K562 (cell line): ENCODE results near the gene RGS7BP.

Experiments
- BRCA1 ChIP-seq, 2 experiments: fragments of 450-650 bp in 1 of 2; sonication (generic) in 1 of 2; formaldehyde crosslinking in 1 of 2; IDR thresholded peaks; 2 replicates each; pipeline versions ENCODE4 v1.5.0 to v1.6.1; 2017 to 2020; ENCODE audit warnings: mild to moderate bottlenecking in 1 of 2, missing genetic modification reagents in 1 of 2
- CHD2 ChIP-seq: IDR thresholded peaks from 2 replicates; pipeline ENCODE4 v1.6.1; 2011; ENCODE audit warnings: low read depth, low read length
- CTBP1 ChIP-seq: fragments of 450-650 bp; IDR thresholded peaks from 2 replicates; pipeline ENCODE4 v1.6.1; 2016; ENCODE audit warnings: borderline replicate concordance
- CTCF ChIP-seq, 3 experiments: IDR thresholded peaks in 2 of 3; conservative IDR thresholded peaks in 1 of 3; 2 replicates each; pipeline ENCODE4 v1.5.1; 2011 to 2012; ENCODE audit warnings: low read length in 3 of 3, mild to moderate bottlenecking in 3 of 3, control low read depth in 2 of 3, improper control_type of control experiment in 1 of 3, inconsistent platforms in 1 of 3, low read depth in 1 of 3, mixed read lengths in 1 of 3, moderate library complexity in 1 of 3; ENCODE audit not compliant: insufficient read depth in 2 of 3
- EHMT2 ChIP-seq: fragments of 450-650 bp; IDR thresholded peaks from 2 replicates; pipeline ENCODE4 v1.6.1; 2018; ENCODE audit warnings: antibody characterized with exemption
- EP400 ChIP-seq: fragments of 450-650 bp; IDR thresholded peaks from 2 replicates; pipeline ENCODE4 v1.6.1; 2017; ENCODE audit warnings: antibody characterized with exemption, mild to moderate bottlenecking, moderate library complexity
- EZH2 ChIP-seq: IDR thresholded peaks from 2 replicates; pipeline ENCODE4 v1.6.1; 2012; ENCODE audit warnings: low read depth, mild to moderate bottlenecking, inconsistent platforms, low read length, borderline replicate concordance
- FOXA1 ChIP-seq: fragments of 450-650 bp; IDR thresholded peaks from 2 replicates; pipeline ENCODE4 v1.6.1; 2016; ENCODE audit warnings: mild to moderate bottlenecking, borderline replicate concordance
- HDAC6 ChIP-seq: IDR thresholded peaks from 2 replicates; pipeline ENCODE4 v1.6.1; 2012; ENCODE audit warnings: low read depth, mild to moderate bottlenecking, control low read depth, inconsistent platforms, low read length, moderate library complexity
- MAFK ChIP-seq: IDR thresholded peaks from 2 replicates; pipeline ENCODE4 v1.6.1; 2011; ENCODE audit warnings: low read length, improper control_type of control experiment
- ZNF23 ChIP-seq: fragments of 250-450 bp; sonication (Bioruptor Pico); IDR thresholded peaks from 2 replicates; pipeline ENCODE4 v1.4.0; 2020; ENCODE audit warnings: mild to moderate bottlenecking
- ZNF280B ChIP-seq: fragments of 250-450 bp; sonication (Bioruptor Pico); IDR thresholded peaks from 2 replicates; pipeline ENCODE4 v1.5.1; 2021; ENCODE audit warnings: mild to moderate bottlenecking
- TF ChIP-seq, protein P1 (sequence below), 3 experiments: fragments of 200-800 bp in 1 of 3; sonication (Bioruptor generic) in 1 of 3; sonication (generic) in 1 of 3; formaldehyde crosslinking in 1 of 3; IDR thresholded peaks; 2 replicates each; pipeline versions ENCODE4 v1.6.1 to v1.8.0; 2016 to 2022; ENCODE audit warnings: mild to moderate bottlenecking in 2 of 3, missing compliant biosample characterization in 2 of 3, missing genetic modification characterization in 2 of 3, missing genetic modification reagents in 1 of 3
- TF ChIP-seq, protein P2 (sequence below): fragments of 450-650 bp; conservative IDR thresholded peaks from 2 replicates; pipeline ENCODE4 v1.6.1; 2016; ENCODE audit warnings: missing genetic modification characterization, low read depth, mild to moderate bottlenecking, control low read depth, missing compliant biosample characterization

DNA sequence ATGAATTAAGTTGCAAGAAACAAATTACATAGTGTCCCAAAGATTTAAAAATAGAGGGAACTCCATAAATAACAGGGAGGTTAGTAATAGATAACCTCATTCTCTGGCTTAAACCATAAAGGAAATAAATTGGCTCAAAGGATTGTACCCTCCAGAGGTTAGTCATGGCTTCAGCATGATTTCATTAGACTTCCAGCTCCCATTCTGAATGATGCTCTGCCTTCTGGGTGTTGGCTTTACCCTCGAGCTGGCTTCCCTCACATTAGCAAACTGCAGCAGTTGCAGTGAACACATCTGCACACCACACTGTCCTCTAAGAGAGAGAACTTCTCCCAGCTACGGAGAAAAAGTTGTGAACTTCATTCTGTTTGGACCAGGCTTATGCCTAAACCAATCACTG is 70.4 kb downstream of the RGS7BP start:
- TF ChIP-seq HDAC6 (no peak), ZNF280B (CRISPR knock-in tag) (no peak), CTCF (IDR thresholded peaks at IDR 0.05 in 2 of 3, conservative IDR thresholded peaks at IDR 0.05 in 1 of 3; ENCODE audit: insufficient read depth in 2 of 3, low read depth in 1 of 3, low read length in 3 of 3) (no peak), EHMT2 (no peak), CHD2 (no peak), CTBP1 (no peak), MAFK (no peak), BRCA1 (IDR thresholded peaks at IDR 0.05) (no peak), BRCA1 (CRISPR knock-in tag; IDR thresholded peaks at IDR 0.05) (no peak), ZNF23 (CRISPR knock-in tag) (no peak), EZH2 (no peak), FOXA1 (no peak), EP400 (no peak)
- TF ChIP-seq, protein P1, sequence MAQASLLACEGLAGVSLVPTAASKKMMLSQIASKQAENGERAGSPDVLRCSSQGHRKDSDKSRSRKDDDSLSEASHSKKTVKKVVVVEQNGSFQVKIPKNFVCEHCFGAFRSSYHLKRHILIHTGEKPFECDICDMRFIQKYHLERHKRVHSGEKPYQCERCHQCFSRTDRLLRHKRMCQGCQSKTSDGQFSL (CRISPR knock-in tag; IDR thresholded peaks at IDR 0.05), result no peak
- TF ChIP-seq, protein P1 (tag; IDR thresholded peaks at IDR 0.05), result no peak
- TF ChIP-seq, protein P2, sequence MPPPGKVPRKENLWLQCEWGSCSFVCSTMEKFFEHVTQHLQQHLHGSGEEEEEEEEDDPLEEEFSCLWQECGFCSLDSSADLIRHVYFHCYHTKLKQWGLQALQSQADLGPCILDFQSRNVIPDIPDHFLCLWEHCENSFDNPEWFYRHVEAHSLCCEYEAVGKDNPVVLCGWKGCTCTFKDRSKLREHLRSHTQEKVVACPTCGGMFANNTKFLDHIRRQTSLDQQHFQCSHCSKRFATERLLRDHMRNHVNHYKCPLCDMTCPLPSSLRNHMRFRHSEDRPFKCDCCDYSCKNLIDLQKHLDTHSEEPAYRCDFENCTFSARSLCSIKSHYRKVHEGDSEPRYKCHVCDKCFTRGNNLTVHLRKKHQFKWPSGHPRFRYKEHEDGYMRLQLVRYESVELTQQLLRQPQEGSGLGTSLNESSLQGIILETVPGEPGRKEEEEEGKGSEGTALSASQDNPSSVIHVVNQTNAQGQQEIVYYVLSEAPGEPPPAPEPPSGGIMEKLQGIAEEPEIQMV, result no peak
